Gastrocnemius medialis (tissue), 4 donors: ENCODE data around the gene RYR3. TPM values are rescaled to one million over a fixed set of nuclear protein-coding genes. Genes with fewer than 3 reads are reported as not detected.

ENCODE experiments used
- ATAC-seq, 2 donors: fragments of 150-250 bp; one replicate each; pipeline ENCODE4 v1.9.1; 2016
- DNase-seq, 2 donors: peaks; one replicate each; pipeline ENCODE4 v3.0.0-alpha.2; 2019
- H3K27ac ChIP-seq, 4 donors: fragments of 200-600 bp; sonication (generic); 1 replicate in 1 of 4; 2 replicates in 3 of 4; pipeline ENCODE4 v1.5.1; 2016 to 2018; ENCODE audit warnings: mild to moderate bottlenecking in 2 of 4, moderate library complexity in 1 of 4
- H3K27me3 ChIP-seq, 3 donors: fragments of 200-600 bp; sonication (generic) in 2 of 3; 1 replicate in 1 of 3; 2 replicates in 2 of 3; pipeline versions ENCODE4 v1.5.1 to v1.6.0; 2016 to 2019; ENCODE audit warnings: mild to moderate bottlenecking in 1 of 3, moderate library complexity in 1 of 3
- H3K36me3 ChIP-seq, 2 donors: fragments of 200-600 bp; sonication (generic) in 1 of 2; one replicate each; pipeline ENCODE4 v1.5.1; 2017 to 2018
- H3K4me1 ChIP-seq, 2 donors: fragments of 200-600 bp; sonication (generic) in 1 of 2; one replicate each; pipeline ENCODE4 v1.5.1; 2016 to 2017; ENCODE audit warnings: mild to moderate bottlenecking in 2 of 2
- H3K4me3 ChIP-seq, 4 donors: fragments of 200-600 bp; sonication (generic) in 3 of 4; 1 replicate in 1 of 4; 2 replicates in 3 of 4; pipeline ENCODE4 v1.5.1; 2016 to 2019; ENCODE audit warnings: mild to moderate bottlenecking in 2 of 4
- H3K9me3 ChIP-seq, 3 donors: fragments of 200-600 bp; sonication (generic) in 2 of 3; 1 replicate in 1 of 3; 2 replicates in 2 of 3; pipeline ENCODE4 v1.5.1; 2016 to 2019
- CTCF ChIP-seq, 5 experiments: fragments of 450-650 bp in 3 of 5; fragments of 200-600 bp in 2 of 5; sonication (generic) in 2 of 5; IDR thresholded peaks in 4 of 5; conservative IDR thresholded peaks in 1 of 5; 1 replicate in 4 of 5; 2 replicates in 1 of 5; pipeline ENCODE4 v1.5.1; 2016 to 2019; ENCODE audit warnings: antibody characterized with exemption in 5 of 5, mild to moderate bottlenecking in 3 of 5, moderate library complexity in 3 of 5
- POLR2A ChIP-seq, 2 donors: fragments of 450-650 bp; IDR thresholded peaks; one replicate each; pipeline ENCODE4 v1.6.1; 2017; ENCODE audit warnings: antibody characterized with exemption in 2 of 2, mild to moderate bottlenecking in 2 of 2, moderate library complexity in 2 of 2
- in situ Hi-C, 4 donors: fragments of 200-750 bp; cut with MboI; loops; one replicate each; pipeline versions ENCODE4 v1.15.0 to v1.8.0; 2017; ENCODE audit warnings: low sequenced_read_pairs in 4 of 4
- intact Hi-C: fragments of 100-400 bp; cut with DNase I; formaldehyde crosslinking; loops from one replicate; pipeline ENCODE4 v1.15.1; 2023; ENCODE audit warnings: low total_unique reads
- total RNA-seq, 4 donors: library from RNA; depleted of rRNA; stranded (reverse); fragments of >200 nt; gene quantifications; one replicate each; pipeline versions ENCODE4 v1.1.0 to v1.2.3, GENCODE V29; 2016

RYR3 gene
- total RNA-seq, 4 donors from 2014 or later = 7.6 to 30.9 (median 20.6) TPM

GRCh38 chr15:33313491-33313890, 2.7 kb downstream of the RYR3 start:
- Histone ChIP-seq H3K36me3 (no peaks in the 10 kb centered on the region), H3K4me3 (no peak overlapping the region), H3K9me3 (no peaks in the 10 kb centered on the region), H3K27ac (no peak overlapping the region), H3K4me1 (peaks cover 0 to 26% of the 10 kb centered on the region in 2 donors), H3K27me3 (no peaks in the 10 kb centered on the region)
- in situ Hi-C loops (no loop called here), intact Hi-C loops (loop anchor here (5.0 to 10.0 kb wide), 3 partner anchors 79 to 271 kb away; no protein-coding TSS in a partner anchor)
- no peak for ATAC-seq
- no peak for TF ChIP-seq CTCF (IDR thresholded peaks at IDR 0.05 in 4 of 5, conservative IDR thresholded peaks at IDR 0.05 in 1 of 5)
- no peak for TF ChIP-seq POLR2A (IDR thresholded peaks at IDR 0.05)
- DNase-seq = no peak

- Histone ChIP-seq H3K27me3 (no peaks in the 10 kb centered on the region), H3K9me3 (no peaks in the 10 kb centered on the region), H3K4me1 (peaks cover 0 to 26% of the 10 kb centered on the region in 2 donors), H3K4me3 (no peak overlapping the region), H3K27ac (no peak overlapping the region), H3K36me3 (no peaks in the 10 kb centered on the region)
- DNase-seq (no peak), ATAC-seq (no peak)
- intact Hi-C loops = loop anchor here (5.0 to 10.0 kb wide), 3 partner anchors 78 to 271 kb away; no protein-coding TSS in a partner anchor
- in situ Hi-C loops = no loop called here
- no peak for TF ChIP-seq POLR2A (IDR thresholded peaks at IDR 0.05)
- TF ChIP-seq CTCF (IDR thresholded peaks at IDR 0.05 in 4 of 5, conservative IDR thresholded peaks at IDR 0.05 in 1 of 5) = no peak
Measured at GRCh38 chr15:33314069-33314468, 3.3 kb downstream of the RYR3 start.

- DNase-seq (no peak), ATAC-seq (no peak)
- Histone ChIP-seq H3K36me3 (no peaks in the 10 kb centered on the region), H3K4me3 (no peak overlapping the region), H3K4me1 (peaks cover 0 to 22% of the 10 kb centered on the region in 2 donors), H3K27ac (no peak overlapping the region), H3K9me3 (no peaks in the 10 kb centered on the region), H3K27me3 (no peaks in the 10 kb centered on the region)
- TF ChIP-seq CTCF (IDR thresholded peaks at IDR 0.05 in 4 of 5, conservative IDR thresholded peaks at IDR 0.05 in 1 of 5) = no peak
- TF ChIP-seq POLR2A (IDR thresholded peaks at IDR 0.05) = no peak
- in situ Hi-C loops (no loop called here), intact Hi-C loops (loop anchor here (10.0 kb wide), 1 partner anchor 270 kb away; no protein-coding TSS in a partner anchor)
Measured at GRCh38 chr15:33315044-33315443, 4.3 kb downstream of the RYR3 start.

- H3K36me3 ChIP-seq = no peaks in the 10 kb centered on the region
- in situ Hi-C loops (no loop called here), intact Hi-C loops (loop anchor here (10.0 kb wide), 1 partner anchor 267 kb away; no protein-coding TSS in a partner anchor)
- peaks cover 0 to 18% of the 10 kb centered on the region in 2 donors for H3K4me1 ChIP-seq
- H3K27ac ChIP-seq = no peak overlapping the region
- H3K4me3 ChIP-seq = no peak overlapping the region
- H3K9me3 ChIP-seq = no peaks in the 10 kb centered on the region
- TF ChIP-seq POLR2A (IDR thresholded peaks at IDR 0.05) = no peak
- TF ChIP-seq CTCF (IDR thresholded peaks at IDR 0.05 in 4 of 5, conservative IDR thresholded peaks at IDR 0.05 in 1 of 5) = no peak
- ATAC-seq (no peak), DNase-seq (no peak)
- no peaks in the 10 kb centered on the region for H3K27me3 ChIP-seq
Measured at GRCh38 chr15:33317896-33318295, 7.1 kb downstream of the RYR3 start.

- ATAC-seq (no peak), DNase-seq (no peak)
- in situ Hi-C loops (no loop called here), intact Hi-C loops (no loop called here)
- Histone ChIP-seq H3K4me3 (no peak overlapping the region), H3K27me3 (no peaks in the 10 kb centered on the region), H3K4me1 (peaks cover 0 to 13% of the 10 kb centered on the region in 2 donors), H3K36me3 (no peaks in the 10 kb centered on the region), H3K27ac (no peak overlapping the region), H3K9me3 (no peaks in the 10 kb centered on the region)
- TF ChIP-seq POLR2A (IDR thresholded peaks at IDR 0.05) (no peak), CTCF (IDR thresholded peaks at IDR 0.05 in 4 of 5, conservative IDR thresholded peaks at IDR 0.05 in 1 of 5) (no peak)
Measured at GRCh38 chr15:33320017-33320416, 9.2 kb downstream of the RYR3 start.
